Small intestine (tissue), 7 donors: Measurements from ENCODE around the gene PCNP. TPM values are rescaled to one million over a fixed set of nuclear protein-coding genes. Genes with fewer than 3 reads are reported as not detected.
"Not testable (repeated sequence)": the region's sequence is repeated elsewhere in the genome, so short reads cannot be mapped to it uniquely, and the experiment has no call there.

ENCODE experiments used
- DNase-seq, 2 donors: peaks; one replicate each; pipeline versions ENCODE4 v3.0.0 to v3.0.0-alpha.2; 2013
- FAIRE-seq: peaks from 2 replicates; lab custom pipeline; 2012; peaks lifted over from hg19 to GRCh38; lab: Jason Lieb, UNC
- H3K27ac ChIP-seq, 3 donors: one replicate each; pipeline ENCODE4 v1.5.1; 2013; ENCODE audit warnings: low read length in 2 of 3, mild to moderate bottlenecking in 2 of 3, control low read depth in 1 of 3, inconsistent platforms in 1 of 3, low read depth in 1 of 3, moderate library complexity in 1 of 3
- H3K27me3 ChIP-seq, 3 donors: one replicate each; pipeline ENCODE4 v1.6.1; 2013; ENCODE audit warnings: low read length in 3 of 3, inconsistent platforms in 1 of 3; ENCODE audit not compliant: control insufficient read depth in 3 of 3, insufficient read depth in 3 of 3
- H3K36me3 ChIP-seq, 3 donors: one replicate each; pipeline ENCODE4 v1.6.1; 2013; ENCODE audit warnings: low read length in 3 of 3, inconsistent platforms in 1 of 3, low read depth in 1 of 3, mild to moderate bottlenecking in 1 of 3, moderate library complexity in 1 of 3; ENCODE audit not compliant: control insufficient read depth in 3 of 3, insufficient read depth in 2 of 3
- H3K4me1 ChIP-seq, 3 donors: one replicate each; pipeline ENCODE4 v1.6.1; 2013; ENCODE audit warnings: low read length in 2 of 3, inconsistent platforms in 1 of 3, low read depth in 1 of 3, mild to moderate bottlenecking in 1 of 3, moderate library complexity in 1 of 3; ENCODE audit not compliant: control insufficient read depth in 3 of 3, insufficient read depth in 2 of 3
- H3K4me3 ChIP-seq, 3 donors: one replicate each; pipeline ENCODE4 v1.5.1; 2013; ENCODE audit warnings: low read length in 3 of 3, control low read depth in 1 of 3, inconsistent platforms in 1 of 3, low read depth in 1 of 3, mild to moderate bottlenecking in 1 of 3, moderate library complexity in 1 of 3
- H3K9me3 ChIP-seq, 2 donors: one replicate each; pipeline ENCODE4 v1.6.1; 2013; ENCODE audit warnings: low read depth in 1 of 2, low read length in 1 of 2; ENCODE audit not compliant: control insufficient read depth in 2 of 2, insufficient read depth in 1 of 2
- WGBS, 3 donors: extraction: QIAGEN DNeasy Blood & Tissue Kit; methylation state at CpG; one replicate each; pipeline ENCODE4 v1.1.7; 2013; 5-methylcytosine and 5-hydroxymethylcytosine counted together
- polyA plus RNA-seq, 4 donors: library from polyadenylated mRNA; stranded (reverse) in 3 of 4; unstranded in 1 of 4; fragments of 200-250 nt in 3 of 4; fragments of 120-200 nt in 1 of 4; gene quantifications; one replicate each; pipeline versions ENCODE4 v1.2.1 to v1.2.3, GENCODE V29; 2013
- donor health status: healthy with polysubstance abuse.
- donor health status: control.
- donor health status: control.
- donor health status: Bipolar disorder and iron deficiency.
- donor health status: healthy.

The PCNP gene
- polyA plus RNA-seq, 4 donors = 71.1 to 116 (median 76.9) TPM

- no peaks in the 10 kb centered on the region for H3K9me3 ChIP-seq
- H3K4me1 ChIP-seq = no peaks in the 10 kb centered on the region
- H3K27ac ChIP-seq = no peak overlapping the region
- H3K27me3 ChIP-seq = no peaks in the 10 kb centered on the region
- no peak for DNase-seq
- FAIRE-seq = no peak
- no peaks in the 10 kb centered on the region for H3K36me3 ChIP-seq
- H3K4me3 ChIP-seq = no peak overlapping the region
- WGBS, 3 donors = 96 to 100% (median 100%) methylated on average over 1 of the region's 1 CpG
Observed at GRCh38 chr3:101631098-101631796, 57.3 kb downstream of the PCNP start.

- not testable (repeated sequence) for H3K27me3 ChIP-seq, H3K4me3 ChIP-seq, H3K27ac ChIP-seq, H3K4me1 ChIP-seq, H3K9me3 ChIP-seq, DNase-seq, FAIRE-seq, H3K36me3 ChIP-seq
- WGBS, 3 donors = 50 to 77% (median 57%) methylated on average over 8 of the region's 8 CpGs
Observed at GRCh38 chr3:101631959-101632358, 58.0 kb downstream of the PCNP start.

GRCh38 chr3:101632586-101632985 lies 58.6 kb downstream of the PCNP start:
- DNase-seq (no peak), FAIRE-seq (no peak)
- Histone ChIP-seq H3K27ac (no peak overlapping the region), H3K4me1 (no peaks in the 10 kb centered on the region), H3K9me3 (no peaks in the 10 kb centered on the region), H3K4me3 (no peak overlapping the region), H3K36me3 (no peaks in the 10 kb centered on the region), H3K27me3 (no peaks in the 10 kb centered on the region)
- 62 to 73% (median 70%) methylated on average over 11 of the region's 11 CpGs for WGBS, 3 donors

- H3K4me1 ChIP-seq = no peaks in the 10 kb centered on the region
- H3K27ac ChIP-seq = no peak overlapping the region
- H3K9me3 ChIP-seq = no peaks in the 10 kb centered on the region
- FAIRE-seq = no peak
- WGBS, 3 donors = 73 to 87% (median 78%) methylated on average over 10 of the region's 10 CpGs
- no peaks in the 10 kb centered on the region for H3K36me3 ChIP-seq
- no peak for DNase-seq
- no peak overlapping the region for H3K4me3 ChIP-seq
- H3K27me3 ChIP-seq = no peaks in the 10 kb centered on the region
Observed at GRCh38 chr3:101633186-101633585, 59.2 kb downstream of the PCNP start.

GRCh38 chr3:101634591-101635196 lies 60.7 kb downstream of the PCNP start:
- Histone ChIP-seq H3K27me3 (no peaks in the 10 kb centered on the region), H3K4me3 (no peak overlapping the region), H3K36me3 (no peaks in the 10 kb centered on the region), H3K4me1 (no peaks in the 10 kb centered on the region), H3K27ac (no peak overlapping the region), H3K9me3 (no peaks in the 10 kb centered on the region)
- WGBS, 3 donors = 79 to 87% (median 80%) methylated on average over 9 of the region's 9 CpGs
- no peak for FAIRE-seq
- DNase-seq = no peak

- no peak overlapping the region for H3K4me3 ChIP-seq
- WGBS, 3 donors = 73 to 82% (median 76%) methylated on average over 9 of the region's 9 CpGs
- H3K36me3 ChIP-seq = no peaks in the 10 kb centered on the region
- FAIRE-seq = no peak
- no peak for DNase-seq
- H3K9me3 ChIP-seq = no peaks in the 10 kb centered on the region
- no peaks in the 10 kb centered on the region for H3K4me1 ChIP-seq
- H3K27me3 ChIP-seq = no peaks in the 10 kb centered on the region
- H3K27ac ChIP-seq = no peak overlapping the region
Observed at GRCh38 chr3:101635345-101635744, 61.4 kb downstream of the PCNP start.

- 55 to 59% (median 56%) methylated on average over 18 of the region's 18 CpGs for WGBS, 3 donors
- DNase-seq = peak; percentile 27 to 45
- FAIRE-seq = no peak
- no peaks in the 10 kb centered on the region for H3K9me3 ChIP-seq
- H3K27me3 ChIP-seq = no peaks in the 10 kb centered on the region
- no peak overlapping the region for H3K4me3 ChIP-seq
- H3K4me1 ChIP-seq = no peaks in the 10 kb centered on the region
- H3K27ac ChIP-seq = no peak overlapping the region
- H3K36me3 ChIP-seq = no peaks in the 10 kb centered on the region
Observed at GRCh38 chr3:101635954-101636798, 62.2 kb downstream of the PCNP start.

- H3K4me3 ChIP-seq = no peak overlapping the region
- H3K9me3 ChIP-seq = no peaks in the 10 kb centered on the region
- no peaks in the 10 kb centered on the region for H3K36me3 ChIP-seq
- H3K27ac ChIP-seq = no peak overlapping the region
- FAIRE-seq = no peak
- H3K4me1 ChIP-seq = no peaks in the 10 kb centered on the region
- H3K27me3 ChIP-seq = no peaks in the 10 kb centered on the region
- DNase-seq = no peak
- 85 to 92% (median 86%) methylated on average over 10 of the region's 10 CpGs for WGBS, 3 donors
Observed at GRCh38 chr3:101637451-101637850, 63.5 kb downstream of the PCNP start.
